GM19193 (cell line): ENCODE measurements around the gene OR52E5.

Source experiments
- POLR2A ChIP-seq: IDR thresholded peaks from 4 replicates; pipeline ENCODE4 v1.6.1; 2011; ENCODE audit not compliant: insufficient read depth, insufficient read length; ENCODE audit errors: extremely low read depth

OR52E5 gene

DNA sequence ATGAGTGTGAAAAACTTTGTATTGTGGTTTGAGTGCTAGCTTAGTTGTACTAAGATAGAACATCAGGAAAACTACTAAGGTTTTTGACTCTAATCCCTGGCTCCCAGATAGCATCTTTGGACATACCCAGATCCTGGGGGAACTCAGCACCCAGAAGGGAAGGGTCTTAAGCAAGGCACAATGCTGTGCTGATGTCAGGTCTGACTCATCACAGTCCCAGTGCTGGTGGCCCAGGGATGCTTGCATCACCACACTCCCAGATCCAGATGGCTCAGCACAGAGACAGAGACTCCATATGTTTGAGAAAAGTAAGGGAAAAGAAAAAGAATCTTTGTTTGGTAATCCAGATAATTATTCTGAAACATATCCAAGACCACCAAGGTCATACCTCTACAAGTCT, 30.8 kb downstream of the OR52E5 start:
- no peak for TF ChIP-seq POLR2A

DNA sequence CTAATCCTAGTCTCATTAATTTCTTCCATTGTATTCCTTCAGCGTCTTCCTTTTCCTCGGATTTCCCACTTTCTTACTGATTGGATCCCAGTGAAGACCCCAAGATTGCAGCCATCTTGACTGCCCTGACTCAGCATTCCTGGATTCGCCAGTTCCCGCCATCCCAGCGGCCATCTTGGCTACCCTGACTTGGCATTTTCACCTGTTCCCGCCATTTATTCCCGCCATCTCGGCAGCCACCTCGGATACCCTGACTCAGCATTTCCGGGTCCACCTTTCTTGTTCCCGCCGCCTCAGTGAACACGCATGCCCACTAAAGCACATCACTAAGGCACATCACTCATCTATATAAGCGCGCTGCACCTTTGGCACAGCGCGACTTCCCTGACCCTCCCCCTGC, 35.3 kb downstream of the OR52E5 start:
- TF ChIP-seq POLR2A: no peak

DNA sequence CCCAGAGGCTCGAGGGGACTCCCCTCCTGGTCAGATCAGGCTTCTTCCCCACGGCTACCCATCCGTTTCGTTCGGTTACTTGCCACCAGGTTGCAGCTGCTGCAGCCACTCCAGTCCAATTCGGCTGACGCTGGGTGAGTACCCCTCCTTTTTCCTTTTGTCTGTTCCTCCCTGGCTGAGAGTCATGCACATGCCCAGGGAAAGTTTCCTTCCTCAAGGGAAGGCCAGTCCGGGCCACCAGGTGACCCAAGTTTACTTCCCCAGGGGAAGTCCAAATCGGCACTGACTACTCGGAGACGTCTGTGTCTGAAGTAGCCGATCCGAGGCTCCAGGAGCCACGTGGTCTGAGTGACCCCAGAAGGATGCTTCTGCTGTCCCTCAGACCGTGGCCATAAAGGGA, 35.8 kb downstream of the OR52E5 start:
- no peak for TF ChIP-seq POLR2A

DNA sequence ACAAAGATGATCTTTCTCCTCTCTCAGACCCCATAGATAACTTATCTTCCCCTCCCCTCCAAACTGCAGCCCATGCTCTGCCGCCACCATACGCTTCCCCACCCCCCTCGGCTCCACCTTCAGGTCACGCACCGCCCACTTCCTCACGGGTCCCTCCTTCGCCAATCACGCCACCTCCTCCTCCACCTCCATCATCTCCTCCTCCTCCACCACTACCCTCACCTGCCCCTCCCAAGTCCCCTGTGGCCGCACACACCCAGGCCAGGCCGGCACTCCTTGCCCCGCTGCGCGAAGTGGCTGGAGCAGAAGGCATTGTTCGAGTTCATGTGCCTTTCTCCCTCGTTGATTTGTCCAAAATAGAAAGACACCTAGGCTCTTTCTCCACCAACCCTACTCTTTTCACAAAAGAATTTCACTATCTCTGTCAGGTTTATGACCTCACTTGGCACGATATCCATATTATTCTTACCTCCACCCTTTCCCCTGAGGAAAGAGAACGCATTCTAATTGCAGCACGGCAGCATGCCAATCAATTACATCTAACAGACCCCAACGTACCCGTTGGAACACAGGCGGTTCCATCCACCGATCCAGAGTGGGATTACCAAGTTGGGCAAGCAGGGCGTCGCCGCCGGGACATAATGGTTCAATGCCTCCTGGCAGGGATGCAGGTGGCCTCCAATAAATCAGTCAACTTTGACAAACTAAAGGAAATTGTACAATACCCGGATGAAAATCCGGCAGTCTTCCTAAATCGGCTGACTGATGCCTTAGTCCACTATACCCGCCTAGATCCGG, 36.8 kb downstream of the OR52E5 start:
- no peak for TF ChIP-seq POLR2A

DNA sequence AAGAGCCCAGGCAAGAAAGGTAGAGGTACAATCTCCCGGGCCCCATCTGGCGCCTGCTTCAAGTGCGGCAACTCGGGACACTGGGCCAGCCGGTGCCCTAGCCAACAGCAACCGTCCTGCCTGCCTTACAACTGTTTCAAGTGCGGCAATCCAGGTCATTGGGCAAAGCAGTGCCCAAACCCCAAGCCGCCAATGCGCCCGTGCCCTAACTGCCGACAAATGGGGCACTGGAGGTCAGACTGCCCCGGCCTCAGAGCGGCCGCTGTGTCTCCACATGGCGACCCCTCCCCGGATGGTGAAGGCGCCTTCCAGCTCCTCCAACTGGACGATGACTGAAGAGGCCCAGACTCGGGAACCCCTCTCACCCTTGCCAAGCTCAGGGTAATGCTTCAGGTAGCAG, 37.6 kb downstream of the OR52E5 start:
- no peak for TF ChIP-seq POLR2A

DNA sequence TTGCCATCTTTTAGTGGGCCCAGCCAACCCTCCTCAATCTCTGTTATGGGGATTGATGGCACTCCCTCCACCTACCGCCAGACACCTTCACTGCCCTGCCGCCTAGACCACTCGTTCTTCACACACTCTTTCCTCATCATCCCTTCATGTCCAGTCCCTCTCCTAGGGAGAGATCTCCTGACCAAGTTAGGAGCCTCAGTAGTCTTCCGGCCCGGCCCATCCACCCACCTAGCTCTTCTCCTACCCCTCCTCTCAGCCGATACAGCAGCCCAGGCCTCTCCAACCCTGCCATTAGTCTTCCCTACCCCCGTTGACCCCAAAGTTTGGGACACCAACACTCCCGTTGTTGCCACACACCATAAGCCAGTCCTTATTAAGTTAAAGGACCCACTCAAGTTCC, 38.1 kb downstream of the OR52E5 start:
- TF ChIP-seq POLR2A: no peak

DNA sequence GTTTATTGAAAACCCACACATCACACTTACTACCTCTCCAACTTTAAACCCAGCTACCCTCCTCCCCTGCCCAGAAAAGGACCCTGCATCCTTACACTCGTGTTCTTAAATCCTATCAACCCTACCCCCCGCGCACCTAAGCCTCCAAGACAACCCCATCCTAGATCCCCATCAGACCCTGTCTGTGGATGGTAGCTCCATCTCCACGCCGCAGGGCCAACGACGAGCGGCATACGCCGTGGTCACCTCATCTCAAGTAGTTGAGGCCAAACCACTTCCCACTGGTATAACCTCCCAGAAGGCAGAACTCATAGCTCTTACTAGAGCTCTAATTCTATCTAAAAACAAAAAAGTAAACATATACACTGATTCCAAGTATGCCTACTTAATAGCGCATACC, 39.7 kb downstream of the OR52E5 start:
- no peak for TF ChIP-seq POLR2A

DNA sequence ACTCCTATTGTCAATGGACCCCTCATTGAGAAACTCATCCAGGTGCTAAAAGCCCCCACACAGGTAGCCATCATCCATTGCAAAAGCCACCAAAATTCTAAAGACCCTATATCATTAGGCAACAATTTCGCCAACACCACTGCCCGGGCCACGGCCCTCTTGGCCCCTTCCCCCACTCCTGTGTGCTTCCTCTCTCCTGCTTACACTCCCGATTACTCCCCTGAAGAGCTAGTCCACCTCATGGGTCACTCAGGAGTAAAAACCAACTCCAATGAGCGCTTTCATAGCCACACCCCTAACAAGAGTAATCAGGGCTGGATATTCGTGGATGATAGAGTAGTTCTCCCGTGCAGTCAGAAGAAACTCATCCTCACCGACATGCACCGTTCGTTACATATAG, 40.1 kb downstream of the OR52E5 start:
- TF ChIP-seq POLR2A: no peak

DNA sequence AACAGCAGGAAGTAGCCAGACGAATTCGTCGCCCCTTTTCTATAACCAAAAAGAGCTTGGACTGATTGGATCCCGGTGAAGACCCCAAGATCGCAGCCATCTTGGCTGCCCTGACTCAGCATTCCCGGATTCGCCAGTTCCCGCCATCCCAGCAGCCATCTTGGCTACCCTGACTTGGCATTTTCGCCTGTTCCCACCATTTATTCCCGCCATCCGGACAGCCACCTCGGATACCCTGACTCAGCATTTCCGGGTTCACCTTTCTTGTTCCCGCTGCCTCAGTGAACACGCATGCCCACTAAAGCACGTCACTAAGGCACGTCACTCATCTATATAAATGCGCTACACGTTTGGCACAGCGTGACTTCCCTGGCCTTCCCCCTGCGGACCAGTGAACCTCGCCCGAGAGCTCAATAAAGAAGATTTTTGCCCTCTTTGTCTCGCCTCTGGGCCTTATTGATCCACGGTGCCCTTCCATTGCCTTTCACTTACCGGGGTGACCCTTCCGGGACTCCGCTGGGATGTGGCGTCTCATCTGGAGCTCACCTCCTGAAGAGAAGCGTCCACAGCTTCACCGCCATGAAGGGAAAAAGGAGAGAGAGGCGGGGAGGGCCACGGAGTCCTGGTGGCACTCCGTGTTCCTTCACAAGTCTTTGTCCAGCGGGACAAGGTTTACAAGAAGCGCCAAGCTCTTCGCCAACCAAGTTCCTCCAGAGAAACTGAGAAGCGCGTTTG, 45.0 kb downstream of the OR52E5 start:
- no peak for TF ChIP-seq POLR2A

DNA sequence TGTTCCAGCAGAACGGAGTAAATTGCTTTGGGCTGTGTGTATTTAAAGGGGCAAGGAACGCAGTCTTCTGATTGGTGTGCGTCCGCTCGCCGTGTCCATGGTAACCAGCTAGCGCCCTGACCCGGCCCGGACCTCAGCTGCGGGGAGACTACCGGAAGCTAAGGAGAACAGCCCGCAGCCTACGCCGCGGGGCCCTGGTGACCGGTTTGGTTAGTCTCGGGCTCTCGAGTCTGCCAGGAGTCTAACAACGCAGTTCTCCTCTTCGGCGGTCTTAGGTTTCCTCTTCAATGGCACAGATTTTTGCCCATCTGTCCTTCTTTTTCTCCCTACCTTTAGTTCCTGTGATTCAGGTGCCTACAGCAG, 45.6 kb downstream of the OR52E5 start:
- no peak for TF ChIP-seq POLR2A

DNA sequence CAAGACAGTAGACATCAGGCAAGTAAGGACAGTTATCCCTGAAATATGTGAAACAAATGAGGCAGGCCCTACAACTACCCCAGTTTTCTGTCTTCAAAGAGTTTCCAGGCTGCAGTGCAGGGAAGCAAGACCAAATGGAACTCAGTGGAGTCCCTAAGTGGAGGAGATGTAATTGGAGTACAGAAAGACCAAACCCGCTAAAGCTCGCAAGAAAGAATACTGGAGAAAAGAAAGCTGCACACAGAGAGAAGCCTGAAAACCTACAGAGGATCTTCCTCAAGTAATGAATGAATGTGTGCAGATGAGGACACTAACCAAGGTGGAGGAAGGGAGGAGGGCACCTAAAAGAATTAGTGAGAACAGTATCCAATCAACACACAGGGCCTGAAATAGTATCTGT, 47.7 kb downstream of the OR52E5 start:
- no peak for TF ChIP-seq POLR2A

DNA sequence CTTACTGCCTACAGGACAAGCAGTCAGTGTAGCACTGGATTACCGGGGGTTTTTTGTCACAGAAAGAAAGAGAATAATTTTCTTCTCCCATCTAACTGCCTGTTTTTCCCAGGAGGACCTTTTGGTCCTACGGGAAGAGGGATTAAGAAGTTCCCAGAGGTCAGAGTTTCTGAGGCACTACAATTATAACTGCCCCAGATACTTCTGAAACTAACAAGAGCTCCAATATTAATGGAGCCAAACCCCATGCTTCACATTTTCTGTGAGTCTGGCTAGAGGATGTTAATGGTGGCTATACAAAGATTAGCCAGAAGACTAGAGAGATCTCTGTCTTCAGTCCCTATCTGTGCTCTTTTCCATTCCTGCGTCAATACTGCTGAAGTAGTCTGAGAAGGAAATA, 48.9 kb downstream of the OR52E5 start, which contains the start of gene OR56A3:
TSS of gene OR56A3 (plus strand) at position 301 of the 400 bp plus-strand sequence. CDS start 5,096 bp downstream, outside the sequence.
- TF ChIP-seq POLR2A: no peak
